ENCODE measurements around the gene WWOX.

WWOX gene

GRCh38 chr16:78438632-78439031 lies 339.2 kb downstream of the WWOX start:
- TF ChIP-seq FOXP2 (optimal IDR thresholded peaks at IDR 0.05; ENCODE audit: borderline replicate concordance, extremely low read depth, extremely low read length, insufficient read depth) (no peak), TAF1 (IDR thresholded peaks at IDR 0.05; ENCODE audit: borderline replicate concordance, insufficient read depth, low read length) (no peak), REST (IDR thresholded peaks at IDR 0.05; ENCODE audit: insufficient read depth in 1 of 2, low read depth in 2 of 2, low read length in 2 of 2) (no peak), SIN3A (IDR thresholded peaks at IDR 0.05; ENCODE audit: borderline replicate concordance, insufficient read depth, low read length) (no peak), POLR2AphosphoS5 (IDR thresholded peaks at IDR 0.05; ENCODE audit: low read depth, low read length) (no peak)

GRCh38 chr16:78439646-78440045 lies 340.2 kb downstream of the WWOX start:
- TF ChIP-seq SIN3A (IDR thresholded peaks at IDR 0.05; ENCODE audit: borderline replicate concordance, insufficient read depth, low read length) = no peak
- no peak for TF ChIP-seq REST (IDR thresholded peaks at IDR 0.05; ENCODE audit: insufficient read depth in 1 of 2, low read depth in 2 of 2, low read length in 2 of 2)
- no peak for TF ChIP-seq FOXP2 (optimal IDR thresholded peaks at IDR 0.05; ENCODE audit: borderline replicate concordance, extremely low read depth, extremely low read length, insufficient read depth)
- TF ChIP-seq TAF1 (IDR thresholded peaks at IDR 0.05; ENCODE audit: borderline replicate concordance, insufficient read depth, low read length) = no peak
- TF ChIP-seq POLR2AphosphoS5 (IDR thresholded peaks at IDR 0.05; ENCODE audit: low read depth, low read length) = no peak

- TF ChIP-seq POLR2AphosphoS5 (IDR thresholded peaks at IDR 0.05; ENCODE audit: low read depth, low read length) = no peak
- no peak for TF ChIP-seq TAF1 (IDR thresholded peaks at IDR 0.05; ENCODE audit: borderline replicate concordance, insufficient read depth, low read length)
- TF ChIP-seq FOXP2 (optimal IDR thresholded peaks at IDR 0.05; ENCODE audit: borderline replicate concordance, extremely low read depth, extremely low read length, insufficient read depth) = no peak
- no peak for TF ChIP-seq SIN3A (IDR thresholded peaks at IDR 0.05; ENCODE audit: borderline replicate concordance, insufficient read depth, low read length)
- TF ChIP-seq REST (IDR thresholded peaks at IDR 0.05; ENCODE audit: insufficient read depth in 1 of 2, low read depth in 2 of 2, low read length in 2 of 2) = no peak
Measured at GRCh38 chr16:78441298-78441697, 341.8 kb downstream of the WWOX start.

- TF ChIP-seq REST (IDR thresholded peaks at IDR 0.05; ENCODE audit: insufficient read depth in 1 of 2, low read depth in 2 of 2, low read length in 2 of 2) (no peak), TAF1 (IDR thresholded peaks at IDR 0.05; ENCODE audit: borderline replicate concordance, insufficient read depth, low read length) (no peak), POLR2AphosphoS5 (IDR thresholded peaks at IDR 0.05; ENCODE audit: low read depth, low read length) (no peak), SIN3A (IDR thresholded peaks at IDR 0.05; ENCODE audit: borderline replicate concordance, insufficient read depth, low read length) (no peak), FOXP2 (optimal IDR thresholded peaks at IDR 0.05; ENCODE audit: borderline replicate concordance, extremely low read depth, extremely low read length, insufficient read depth) (no peak)
Measured at GRCh38 chr16:78443542-78444364, 344.3 kb downstream of the WWOX start.
